ENCODE data around the gene PKHD1. TPM values are rescaled to one million over a fixed set of nuclear protein-coding genes. Genes with fewer than 3 reads are reported as not detected.

Gene PKHD1
- polyA plus RNA-seq, 1 donor = 4.3 TPM

DNA sequence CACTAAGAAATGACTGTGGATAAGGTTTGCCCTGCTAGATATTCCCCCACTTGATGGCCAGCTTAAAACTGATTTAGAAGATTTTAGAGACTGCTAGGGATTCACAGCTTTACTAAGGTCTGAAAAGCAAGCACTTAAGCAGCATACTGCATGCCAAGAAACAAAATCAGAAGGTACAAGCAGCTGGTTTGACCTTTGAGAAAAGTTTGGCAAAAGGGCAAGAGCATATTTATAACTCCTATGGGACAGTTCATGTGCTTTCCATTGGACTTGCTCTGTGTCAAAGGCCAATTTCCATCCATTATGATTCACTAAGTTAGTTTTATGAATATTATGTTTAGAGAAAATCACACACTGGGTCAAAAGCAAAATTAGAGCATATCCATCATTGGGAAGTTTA, 402.8 kb downstream of the PKHD1 start:
- DNase-seq (ENCODE audit: low read depth) = no peak

DNA sequence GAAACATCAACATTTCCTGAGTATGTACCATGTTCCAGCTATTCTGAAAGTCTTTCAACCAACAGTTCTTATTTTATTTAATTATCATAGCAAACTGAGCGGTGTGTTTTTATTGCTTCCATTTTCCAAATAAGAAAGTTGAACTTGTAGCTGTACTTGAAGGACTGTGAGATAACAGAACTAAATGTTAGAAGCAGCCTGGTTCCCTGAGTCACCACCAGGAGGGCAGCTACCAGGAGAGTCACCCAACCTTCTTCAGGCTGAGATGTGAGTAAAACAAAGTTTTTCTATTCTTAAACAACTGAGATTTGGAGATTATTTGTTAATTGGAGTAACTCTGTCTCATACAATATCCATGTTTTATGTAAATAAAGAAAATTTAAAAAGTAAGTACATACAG, 403.4 kb downstream of the PKHD1 start:
- DNase-seq (ENCODE audit: low read depth) = no peak

DNA sequence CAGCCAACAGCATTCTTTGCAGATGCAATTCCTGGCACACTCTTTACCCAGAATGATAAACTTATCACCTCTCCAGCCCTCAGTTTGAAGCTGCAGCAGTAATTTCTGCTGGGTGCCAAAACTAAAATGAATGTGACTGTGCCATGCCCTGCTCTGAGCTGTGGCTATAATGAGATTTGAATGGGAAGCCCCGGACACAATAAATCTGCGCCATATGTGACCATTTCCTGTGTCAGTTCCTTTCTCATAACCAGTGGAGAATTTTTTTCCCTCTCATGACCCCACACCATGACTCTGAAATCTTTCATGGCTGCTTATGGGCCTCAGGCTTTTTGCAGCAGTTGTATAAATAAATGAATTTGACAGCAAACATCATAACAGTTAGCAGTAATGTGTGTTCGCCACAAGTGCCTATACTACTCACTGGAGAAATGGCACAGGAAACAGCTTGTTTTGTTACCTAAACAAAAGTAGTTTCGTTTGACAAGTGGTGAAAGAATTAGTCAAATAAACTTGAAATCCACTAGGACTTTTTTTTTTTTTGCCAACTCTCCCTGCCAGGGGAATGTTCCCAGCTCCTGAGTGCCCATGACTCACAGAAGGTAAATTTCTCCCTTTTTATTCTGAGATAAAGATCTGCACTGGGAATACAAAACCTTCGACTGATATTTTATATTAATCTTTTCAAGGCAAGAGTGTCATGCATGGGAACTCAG, 408.4 kb downstream of the PKHD1 start:
- no peak for DNase-seq (ENCODE audit: low read depth)

DNA sequence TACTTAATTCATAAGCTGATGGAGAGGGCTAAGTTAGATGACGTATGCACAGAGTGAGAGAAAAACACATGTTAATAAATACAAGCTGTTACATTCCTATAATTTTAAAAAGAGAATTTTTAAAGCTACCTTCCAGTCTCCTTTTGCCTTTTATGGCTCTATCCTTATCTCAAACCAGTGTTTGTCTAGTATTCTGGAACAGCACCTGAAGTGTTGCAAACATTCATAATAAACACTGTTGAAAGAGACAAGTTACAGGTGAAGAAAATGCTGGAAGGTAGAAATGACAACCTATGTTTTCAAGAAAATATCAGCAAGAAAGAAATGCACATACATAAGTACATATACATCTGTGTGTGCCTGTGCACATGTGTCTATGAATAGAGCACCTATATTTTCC, 409.1 kb downstream of the PKHD1 start:
- no peak for DNase-seq (ENCODE audit: low read depth)

DNA sequence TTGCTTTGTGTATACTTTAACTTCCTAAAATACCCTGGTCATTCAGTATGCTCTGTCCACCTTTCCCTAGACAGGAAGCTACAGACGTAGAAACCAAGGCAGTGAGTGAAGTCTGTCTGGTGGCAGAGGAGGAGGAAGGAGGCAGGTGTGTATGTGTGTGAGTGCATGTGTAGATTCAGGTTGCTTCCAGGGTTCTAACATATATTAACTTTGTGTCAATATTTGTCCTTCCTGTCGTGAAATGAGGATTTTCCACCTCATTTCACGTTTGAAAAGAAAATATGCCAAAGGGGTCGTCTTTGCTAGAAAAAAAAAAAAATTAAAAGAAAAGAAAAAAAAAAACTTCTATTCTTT, 411.5 kb downstream of the PKHD1 start:
- no peak for DNase-seq (ENCODE audit: low read depth)

DNA sequence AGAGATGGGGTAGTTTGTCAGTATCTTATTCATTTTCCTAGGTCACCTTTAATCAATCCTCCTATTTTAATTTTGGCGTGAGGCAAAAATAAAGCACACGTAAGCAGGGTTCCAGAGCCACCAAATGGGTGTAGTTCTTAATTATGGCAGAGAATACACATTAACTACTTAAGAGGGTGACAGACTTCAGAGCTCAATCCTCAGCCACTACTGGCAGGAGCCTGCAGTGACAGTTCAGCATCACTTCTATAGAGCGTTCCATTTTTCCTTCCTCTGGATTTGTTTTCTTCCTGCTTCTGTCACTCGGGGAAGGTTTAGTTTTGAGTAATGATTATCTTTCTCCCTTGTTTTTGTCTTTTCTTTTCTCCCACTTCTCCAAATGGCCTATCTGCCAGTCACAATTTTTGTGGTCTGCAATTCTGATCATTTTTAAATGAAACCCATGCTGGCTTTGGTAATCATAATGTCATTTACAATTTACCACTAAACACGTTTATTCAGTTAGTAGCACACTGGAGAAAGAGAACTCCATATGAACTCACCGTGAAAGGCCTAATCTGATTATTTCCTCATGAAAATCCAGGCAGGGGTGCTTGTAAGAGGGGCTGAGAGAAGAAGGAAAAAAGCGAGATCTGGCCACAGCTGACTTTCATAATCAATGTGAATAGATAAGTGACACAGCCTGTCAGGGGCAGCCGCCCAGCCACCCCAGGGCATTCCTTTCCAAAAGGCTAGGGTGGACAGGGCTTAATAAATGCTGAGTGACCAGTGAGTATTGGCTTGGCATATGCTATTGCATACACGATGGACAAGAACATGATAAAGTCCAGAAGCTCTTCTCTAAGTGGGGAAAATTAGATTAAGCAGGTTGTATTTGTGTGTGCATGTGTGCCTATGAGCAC, 412.1 kb downstream of the PKHD1 start:
- DNase-seq (ENCODE audit: low read depth) = no peak

DNA sequence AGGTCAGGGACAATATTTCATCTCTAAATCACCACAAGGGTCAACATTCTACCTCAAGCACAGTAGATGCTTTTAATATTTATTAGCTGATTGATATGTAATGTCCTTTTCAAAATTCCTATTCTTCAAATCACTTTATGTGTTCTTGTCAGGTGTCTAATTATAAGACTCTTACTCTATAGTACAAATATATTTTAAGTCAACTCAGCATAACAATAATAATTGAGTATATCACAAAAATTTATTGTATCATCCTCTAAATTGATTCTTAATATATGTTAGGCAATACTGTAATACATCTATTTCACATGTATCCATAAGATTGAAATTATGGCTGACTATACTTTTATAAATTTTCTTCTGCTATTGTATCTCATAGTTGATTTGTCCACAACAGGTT, 423.9 kb downstream of the PKHD1 start:
- no peak for DNase-seq (ENCODE audit: low read depth)

DNA sequence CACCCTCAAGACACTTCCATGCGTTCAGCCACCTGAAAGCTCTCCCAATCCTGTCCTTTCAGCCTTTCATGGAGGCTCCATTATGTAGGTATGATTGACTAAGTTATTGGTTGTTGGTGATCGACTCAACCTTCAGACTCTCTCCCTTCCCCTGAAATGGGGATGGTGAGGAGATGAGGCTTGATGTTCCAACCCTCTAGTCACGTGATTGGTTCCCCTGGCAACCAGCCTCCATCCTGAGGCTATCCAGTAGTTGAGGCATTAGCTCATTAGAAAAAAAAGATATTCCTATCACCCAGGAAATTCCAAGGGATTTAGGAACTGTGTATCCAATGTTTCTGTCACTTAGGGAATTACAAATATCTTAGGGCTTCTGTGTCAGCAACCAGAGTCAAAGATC, 426.6 kb downstream of the PKHD1 start:
- DNase-seq (ENCODE audit: low read depth) = no peak

DNA sequence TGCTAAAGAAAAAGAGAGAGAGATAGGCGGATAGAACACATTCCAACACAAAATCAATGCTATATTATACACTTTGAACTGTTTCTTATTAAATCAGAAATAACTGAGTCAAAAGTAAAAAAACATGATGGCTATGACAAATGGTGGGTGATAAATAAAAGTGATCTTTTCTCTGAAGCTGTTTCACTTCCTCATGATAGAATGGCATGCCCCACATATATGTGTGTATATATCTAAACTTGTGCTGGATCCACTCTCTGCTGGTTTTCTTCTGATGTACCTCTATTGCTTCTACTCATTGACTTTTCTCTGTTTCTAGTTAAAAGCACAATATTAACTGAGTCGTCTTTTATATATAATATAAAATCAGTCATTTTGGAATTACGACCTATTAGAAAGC, 429.9 kb downstream of the PKHD1 start:
- DNase-seq (ENCODE audit: low read depth) = no peak

DNA sequence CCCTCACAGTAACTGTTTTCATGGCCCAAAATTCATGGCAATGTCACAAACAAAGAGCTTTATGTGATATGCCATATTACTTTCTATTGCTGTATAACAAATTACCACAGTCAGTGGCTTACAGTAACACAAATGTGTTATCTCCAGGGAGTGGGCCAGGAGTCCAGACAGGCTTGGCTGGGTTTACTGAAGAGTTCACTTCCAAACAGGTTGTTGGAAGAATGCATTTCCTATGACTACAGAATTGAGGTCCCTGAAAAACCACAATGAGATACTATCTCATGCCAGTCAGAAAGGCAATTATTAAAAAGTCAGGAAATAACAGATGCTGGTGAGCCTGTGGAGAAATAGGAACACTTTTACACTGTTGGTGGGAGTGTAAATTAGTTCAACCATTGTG, 431.9 kb downstream of the PKHD1 start:
- DNase-seq (ENCODE audit: low read depth) = no peak

DNA sequence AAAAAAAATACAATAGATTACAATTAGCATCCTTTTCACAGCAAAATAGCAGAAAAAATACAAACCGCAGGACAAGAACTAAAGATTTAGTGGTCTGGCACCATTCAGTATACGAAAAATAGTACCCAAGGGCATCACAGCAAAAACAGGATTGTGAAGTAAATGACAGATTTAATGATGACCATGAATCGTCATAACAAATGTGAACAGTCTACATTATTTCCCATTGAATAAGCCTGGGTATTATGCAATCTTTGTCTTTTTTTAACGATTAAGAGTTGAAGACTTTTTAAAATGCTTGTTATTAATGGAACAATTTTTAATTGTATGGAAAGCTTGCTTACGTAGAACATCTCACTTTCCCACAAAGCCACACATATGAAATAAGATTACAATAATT, 432.8 kb downstream of the PKHD1 start:
- DNase-seq (ENCODE audit: low read depth) = no peak

DNA sequence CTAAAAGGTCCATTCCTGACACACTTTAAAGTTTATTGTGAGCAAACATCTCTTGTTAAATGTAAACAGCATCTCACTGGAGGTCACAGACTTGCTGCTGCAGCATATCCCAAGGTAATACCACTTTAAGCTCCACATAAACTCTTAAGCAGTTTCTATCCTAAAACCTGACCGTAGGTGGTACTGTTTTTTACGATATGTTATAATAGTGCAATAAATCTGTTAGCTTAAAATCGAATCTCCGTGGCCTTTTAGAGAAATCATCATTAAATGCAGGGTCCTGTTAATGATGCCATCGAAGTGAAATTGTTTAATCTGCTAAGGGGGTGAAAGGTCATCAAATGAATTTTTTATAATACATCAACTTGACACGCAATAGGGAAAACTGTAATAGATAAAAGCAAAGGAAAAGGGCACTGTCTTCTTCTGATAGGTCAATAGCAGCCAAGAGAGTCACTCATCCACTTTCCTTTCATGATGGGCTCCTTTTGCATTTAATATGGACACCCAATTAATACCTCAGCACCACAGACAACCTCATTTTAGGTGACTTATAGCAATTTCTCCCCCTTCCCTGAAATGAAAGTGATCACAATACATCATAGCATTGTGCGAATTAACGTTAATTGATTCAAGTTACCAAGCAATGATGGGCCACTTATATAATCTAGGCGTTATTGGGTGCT, 436.1 kb downstream of the PKHD1 start:
- DNase-seq (ENCODE audit: low read depth) = no peak

DNA sequence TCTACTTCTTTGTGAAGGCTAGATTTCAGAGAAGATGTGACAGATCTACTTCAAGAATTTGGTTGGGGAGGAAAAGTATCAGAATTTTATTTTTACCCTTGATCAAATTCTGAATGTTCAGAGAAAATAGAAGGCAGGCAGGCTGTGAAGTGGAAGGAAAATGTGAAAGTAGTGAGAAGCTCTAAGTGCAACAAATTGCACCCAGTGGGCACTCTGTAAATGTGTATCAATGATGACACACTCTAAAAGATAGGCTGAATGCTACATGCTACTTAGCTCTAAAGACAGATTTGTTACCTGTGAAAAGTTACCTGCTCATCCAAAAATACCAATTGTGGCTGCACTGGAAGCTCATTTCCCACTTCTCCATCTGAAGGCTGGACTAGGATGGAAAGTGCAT, 438.6 kb downstream of the PKHD1 start:
- no peak for DNase-seq (ENCODE audit: low read depth)

DNA sequence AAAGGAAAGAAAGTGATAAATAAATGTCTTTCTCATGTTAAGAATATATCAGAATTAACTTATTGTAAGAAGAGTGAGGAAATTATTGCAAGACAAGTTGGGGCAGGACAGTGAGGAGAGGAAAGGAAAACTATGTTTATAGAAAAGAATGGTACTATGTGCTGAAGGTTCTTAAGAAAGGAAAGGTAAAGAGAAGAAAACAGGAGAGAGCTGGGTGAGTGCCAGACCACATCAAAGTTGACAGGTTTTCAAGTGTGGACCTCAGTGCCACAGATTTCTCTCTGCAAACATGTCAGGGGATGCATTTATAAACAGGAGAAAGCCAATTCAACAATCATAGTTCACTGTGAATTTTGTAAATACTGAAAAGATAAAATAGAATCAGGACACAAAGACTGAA, 439.2 kb downstream of the PKHD1 start:
- DNase-seq (ENCODE audit: low read depth) = no peak

DNA sequence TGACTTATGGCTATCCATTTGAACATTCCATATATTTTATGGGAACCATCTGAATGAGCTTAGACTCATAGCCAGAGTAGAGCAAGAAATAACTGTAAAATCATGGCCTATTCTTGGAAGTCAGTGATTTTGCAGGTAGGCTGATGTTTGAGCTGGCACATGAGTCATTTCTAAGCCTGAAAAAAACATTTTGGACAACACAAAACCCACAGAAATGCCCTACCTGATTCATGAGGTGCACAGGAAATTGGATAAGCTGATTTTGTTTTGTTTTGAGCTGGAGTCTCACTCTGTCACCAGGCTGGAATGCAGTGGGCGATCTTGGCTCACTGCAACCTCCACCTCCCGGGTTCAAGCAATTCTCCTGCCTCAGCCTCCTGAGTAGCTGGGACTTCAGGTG, 443.0 kb downstream of the PKHD1 start:
- DNase-seq (ENCODE audit: low read depth) = no peak

DNA sequence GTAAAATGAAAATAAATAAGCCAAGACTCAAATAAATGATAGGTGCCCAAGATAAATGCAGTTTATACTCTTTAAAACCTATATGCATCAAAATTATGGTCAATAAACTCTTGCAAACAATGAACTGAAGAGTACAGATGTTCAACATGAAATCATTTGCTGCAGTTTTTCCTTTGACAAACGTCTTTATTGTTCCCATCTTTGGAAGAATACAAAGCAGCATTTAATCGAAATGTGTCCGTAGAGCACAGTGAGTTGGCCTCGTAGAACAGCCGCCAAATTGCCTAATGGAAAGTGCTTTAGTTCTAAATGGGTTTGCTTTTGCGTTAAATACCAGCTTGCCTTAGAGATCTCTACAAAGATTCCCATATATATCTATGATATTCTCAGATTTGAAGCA, 447.4 kb downstream of the PKHD1 start:
- DNase-seq (ENCODE audit: low read depth) = no peak

DNA sequence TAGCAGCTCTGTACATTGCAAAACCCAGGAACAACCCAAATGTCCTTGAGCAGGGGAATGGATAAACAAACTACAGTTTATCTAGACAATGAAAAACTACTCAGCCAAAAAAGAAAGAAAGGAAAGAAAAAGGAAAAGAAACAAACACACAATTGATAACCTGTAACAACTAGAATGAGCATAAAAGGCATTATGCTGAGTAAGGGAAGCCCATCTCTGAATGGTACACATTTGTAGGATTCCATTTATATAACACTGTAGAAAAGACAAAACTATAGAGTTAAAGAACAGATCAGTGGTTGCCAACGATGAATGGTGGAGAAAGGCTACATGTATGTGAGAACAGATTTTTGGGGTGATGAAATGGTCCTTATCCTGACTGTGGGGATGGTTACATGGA, 454.0 kb downstream of the PKHD1 start:
- no peak for DNase-seq (ENCODE audit: low read depth)

DNA sequence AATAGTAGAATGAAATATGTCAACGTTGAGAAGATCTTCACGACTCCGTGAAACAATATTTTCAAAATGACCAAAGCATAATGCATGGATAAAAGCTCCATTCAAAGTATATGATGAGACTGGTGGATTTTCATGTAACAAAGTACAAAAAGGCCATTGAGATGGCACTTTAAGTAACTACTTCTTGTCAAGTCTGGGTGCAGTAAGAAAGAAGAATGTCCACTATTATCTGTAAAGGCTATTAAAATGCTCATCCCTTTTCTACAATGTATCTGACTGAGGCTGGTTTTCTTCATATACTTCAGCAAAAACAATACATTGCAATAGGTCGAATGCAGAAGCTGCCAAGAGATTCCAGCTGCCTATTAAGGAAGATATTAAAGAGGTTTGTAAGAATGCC, 457.4 kb downstream of the PKHD1 start:
- no peak for DNase-seq (ENCODE audit: low read depth)

DNA sequence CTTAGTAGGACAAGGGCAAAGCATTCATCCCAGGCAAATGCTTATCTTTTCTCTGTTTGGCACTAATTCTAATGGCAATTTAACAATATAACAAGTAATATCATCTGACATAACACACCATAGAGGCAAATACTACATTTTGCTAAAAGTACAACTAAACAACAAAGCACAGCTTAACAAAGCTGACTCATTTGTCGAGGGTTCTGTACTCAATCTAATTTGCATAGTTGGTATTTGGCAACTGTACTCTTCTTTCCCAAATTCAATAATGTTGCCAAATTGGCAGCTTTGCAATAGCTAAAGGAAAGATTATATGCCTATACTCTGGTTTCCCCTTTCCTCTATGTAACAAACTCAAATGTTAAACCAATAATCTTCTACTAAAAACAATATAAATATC, 461.0 kb downstream of the PKHD1 start:
- no peak for DNase-seq (ENCODE audit: low read depth)

DNA sequence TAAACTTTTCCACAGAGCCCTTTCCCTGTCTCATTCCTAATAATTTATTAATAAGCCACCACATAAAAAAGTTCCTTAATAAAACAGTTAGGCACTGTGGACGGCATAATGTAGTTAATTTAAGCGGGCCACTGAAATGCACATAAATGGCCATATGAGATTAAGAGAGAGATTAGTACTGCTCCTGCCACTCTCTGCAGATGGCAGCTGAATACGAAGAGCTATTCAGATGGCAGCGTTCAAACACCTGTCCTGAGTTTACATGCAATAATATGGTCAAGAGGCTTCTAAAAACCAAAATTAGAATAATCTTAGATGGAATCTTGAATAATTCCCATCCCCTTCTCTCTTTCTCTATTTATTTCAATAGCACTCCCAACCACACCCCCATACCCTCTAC, 461.8 kb downstream of the PKHD1 start:
- DNase-seq (ENCODE audit: low read depth) = no peak

DNA sequence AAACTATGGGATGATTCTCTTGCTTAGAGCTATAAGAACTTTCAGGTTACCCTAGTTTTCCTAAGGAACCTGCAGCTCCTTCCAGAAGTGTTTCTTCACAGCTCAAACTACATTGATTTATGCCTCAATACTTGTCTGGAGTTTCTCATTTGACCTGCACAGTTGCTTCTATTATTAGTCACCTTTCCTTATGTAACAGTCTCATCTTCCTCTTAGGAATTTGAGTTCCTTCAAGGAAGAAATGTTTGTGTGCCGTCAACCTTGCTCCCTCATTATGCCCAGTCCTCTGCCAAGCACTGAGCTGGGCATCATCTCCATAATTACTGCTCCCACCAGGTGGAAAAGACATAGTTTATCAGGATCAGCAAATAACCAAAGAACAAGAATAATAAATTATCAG, 466.4 kb downstream of the PKHD1 start:
- no peak for DNase-seq (ENCODE audit: low read depth)

DNA sequence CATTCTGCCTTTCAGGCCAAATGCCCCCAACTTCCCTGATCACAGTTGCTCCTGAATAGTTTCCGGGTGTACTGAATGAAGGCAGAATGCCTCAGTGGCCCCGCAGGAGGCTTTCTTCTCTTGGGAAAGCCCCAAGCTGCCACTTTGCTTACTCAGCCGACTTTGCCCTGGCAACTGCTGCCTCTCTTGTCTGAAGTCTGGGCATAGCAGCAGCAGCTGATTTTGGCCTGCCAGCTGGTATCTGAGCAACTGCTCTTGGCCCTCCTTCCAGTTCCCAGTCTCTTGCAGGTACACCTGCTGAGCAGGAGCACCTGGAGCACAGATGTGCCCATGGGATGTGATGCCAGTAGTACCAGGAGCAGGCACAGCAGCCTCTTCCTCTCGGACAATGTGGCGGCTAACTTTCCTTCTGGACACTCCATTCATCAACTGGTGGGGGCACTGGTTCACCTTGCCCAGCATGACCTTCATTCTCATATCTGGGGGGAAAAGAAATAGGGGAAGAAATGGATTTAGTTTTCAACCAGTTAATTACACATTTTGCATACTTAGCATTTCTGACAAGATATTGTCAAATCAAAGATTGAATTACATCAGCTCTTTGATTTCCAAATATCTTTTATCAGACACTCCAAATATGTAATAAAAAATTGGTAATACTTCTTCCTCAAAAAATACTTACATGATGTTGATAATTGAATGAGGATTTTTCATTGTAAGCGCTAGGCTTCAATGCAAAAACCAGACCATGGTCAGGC, 468.2 kb downstream of the PKHD1 start:
- DNase-seq (ENCODE audit: low read depth) = no peak

All from forelimb muscle (tissue), 1 donor.